Hematopoietic multipotent progenitor cell treated with erythropoietin and hydrocortisone succinate and interleukin-3 and kit ligand, for 6 days (in vitro differentiated cells): Measurements from ENCODE around the gene KLHL17.
"Not testable (repeated sequence)": the region's sequence is repeated elsewhere in the genome, so short reads cannot be mapped to it uniquely, and the experiment has no call there.

Source experiments
- DNase-seq: peaks from one replicate; pipeline ENCODE4 v3.0.0-alpha.2; 2015

KLHL17 gene

GRCh38 chr1:937521-937920 is 22.9 kb upstream of the KLHL17 start:
- DNase-seq: no peak

- DNase-seq: peak; percentile 63
These were observed 22.2 kb upstream of the KLHL17 start for GRCh38 chr1:938088-938683.

- no peak for DNase-seq
These were observed 21.5 kb upstream of the KLHL17 start for GRCh38 chr1:938711-939489.

GRCh38 chr1:939511-940106 is 20.8 kb upstream of the KLHL17 start:
- no peak for DNase-seq

GRCh38 chr1:940107-941014 is 20.0 kb upstream of the KLHL17 start:
- peak; percentile 63 for DNase-seq

- DNase-seq: no peak
These were observed 19.3 kb upstream of the KLHL17 start for GRCh38 chr1:941015-941587.

GRCh38 chr1:941588-942383 is 18.6 kb upstream of the KLHL17 start:
- DNase-seq: peak; percentile 66

GRCh38 chr1:942411-942821 is 18.0 kb upstream of the KLHL17 start:
- no peak for DNase-seq

- no peak for DNase-seq
These were observed 17.4 kb upstream of the KLHL17 start for GRCh38 chr1:942864-943533.

GRCh38 chr1:943545-944340 is 16.6 kb upstream of the KLHL17 start:
- DNase-seq: no peak

- DNase-seq: no peak
These were observed 15.8 kb upstream of the KLHL17 start for GRCh38 chr1:944341-945325.

GRCh38 chr1:945688-946556 is 14.5 kb upstream of the KLHL17 start:
- no peak for DNase-seq

- DNase-seq: not testable (repeated sequence)
These were observed 13.6 kb upstream of the KLHL17 start for GRCh38 chr1:946811-947210.

GRCh38 chr1:947958-948357 is 12.4 kb upstream of the KLHL17 start:
- DNase-seq: no peak

GRCh38 chr1:950268-950667 is 10.1 kb upstream of the KLHL17 start:
- DNase-seq: no peak

GRCh38 chr1:950881-951280 is 9.5 kb upstream of the KLHL17 start:
- no peak for DNase-seq

- no peak for DNase-seq
These were observed 9.0 kb upstream of the KLHL17 start for GRCh38 chr1:951364-951763.

- no peak for DNase-seq
These were observed 8.2 kb upstream of the KLHL17 start for GRCh38 chr1:952201-952600.
